GM18499 (cell line): ENCODE data around the gene CDH23.

Source experiments
- ATAC-seq: cut with Tn5 transposase; IDR thresholded peaks from one replicate; pipeline ENCODE4 v1.9.1; 2021; ENCODE audit warnings: moderate number of reproducible peaks; ENCODE audit not compliant: insufficient read depth, unreplicated experiment

CDH23 gene

DNA sequence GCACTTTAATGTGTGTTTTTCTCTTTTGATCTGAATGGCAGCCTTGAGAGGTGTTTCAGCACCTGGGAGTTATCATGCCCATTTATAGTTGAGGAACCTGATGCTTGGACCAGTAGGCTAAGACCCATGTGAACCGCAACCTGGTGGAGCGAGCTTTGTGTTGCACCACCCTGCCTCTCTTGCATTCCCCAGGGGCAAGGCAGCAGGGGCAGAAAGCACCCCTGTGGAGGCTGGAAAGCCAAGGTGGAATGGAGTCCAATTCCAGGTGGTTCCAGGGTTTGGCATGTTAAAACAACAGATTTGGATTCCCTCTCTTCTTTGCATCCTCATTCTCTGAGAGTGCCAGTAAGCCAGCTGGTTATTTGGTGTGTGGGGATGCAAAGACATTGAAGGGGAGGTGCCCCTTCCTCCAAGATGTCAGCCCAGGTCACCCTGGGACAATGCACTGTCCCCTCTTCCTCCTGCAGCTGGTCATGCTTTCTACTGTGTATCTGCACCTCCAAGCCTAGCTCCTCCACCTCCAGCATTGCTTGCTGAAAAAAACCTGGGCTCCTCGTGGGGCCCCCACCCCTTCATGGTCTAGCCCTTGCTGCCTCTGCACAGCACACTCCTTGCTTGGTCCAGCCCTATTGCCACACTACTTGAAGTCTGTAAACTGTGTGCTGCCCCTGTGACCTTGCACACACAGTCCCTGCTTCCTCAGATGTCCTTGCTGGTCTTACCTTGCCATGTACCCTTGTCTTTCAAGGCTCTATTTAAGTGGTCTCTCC lies 5.6 kb upstream of the CDH23 start:
- ATAC-seq = no peak

DNA sequence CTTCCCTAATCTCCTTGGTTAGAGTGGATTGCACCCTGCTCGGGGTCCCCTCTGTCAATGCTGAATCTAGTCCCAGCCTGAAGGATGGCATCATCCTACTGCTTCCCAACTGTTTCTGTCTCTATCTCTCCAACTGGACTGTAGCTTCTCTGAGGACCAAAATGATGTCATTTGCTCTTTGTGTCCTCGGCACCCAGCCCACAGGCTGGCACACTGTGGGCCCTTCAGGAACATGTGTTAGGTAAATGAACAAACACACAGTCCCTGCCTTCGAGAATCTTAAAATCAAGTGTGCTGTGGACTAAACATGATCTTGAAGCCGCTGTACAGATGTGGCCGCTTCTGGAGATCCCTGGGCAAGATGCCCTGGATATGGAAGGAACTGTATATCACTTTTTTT lies 5.0 kb upstream of the CDH23 start:
- ATAC-seq = no peak

DNA sequence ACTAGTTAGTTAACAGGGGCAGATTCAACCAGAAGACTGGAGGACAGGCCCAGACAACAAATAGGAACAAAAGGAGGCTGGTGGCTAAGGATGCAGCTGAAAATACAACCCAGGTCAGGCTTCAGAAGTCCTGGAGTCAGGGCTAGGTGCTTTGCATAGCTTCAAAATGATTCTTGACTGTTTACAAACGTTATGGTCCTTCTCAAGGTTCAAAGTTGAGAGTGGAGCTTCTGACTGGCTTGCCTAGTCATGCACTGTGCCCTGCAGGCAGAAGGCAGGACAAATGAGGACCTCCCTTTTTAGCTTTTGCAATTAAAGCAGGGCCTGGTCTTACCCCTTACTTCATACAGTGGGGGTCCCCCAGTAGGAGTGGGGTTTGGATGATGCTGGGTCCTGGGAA lies 4.4 kb upstream of the CDH23 start:
- ATAC-seq = no peak

DNA sequence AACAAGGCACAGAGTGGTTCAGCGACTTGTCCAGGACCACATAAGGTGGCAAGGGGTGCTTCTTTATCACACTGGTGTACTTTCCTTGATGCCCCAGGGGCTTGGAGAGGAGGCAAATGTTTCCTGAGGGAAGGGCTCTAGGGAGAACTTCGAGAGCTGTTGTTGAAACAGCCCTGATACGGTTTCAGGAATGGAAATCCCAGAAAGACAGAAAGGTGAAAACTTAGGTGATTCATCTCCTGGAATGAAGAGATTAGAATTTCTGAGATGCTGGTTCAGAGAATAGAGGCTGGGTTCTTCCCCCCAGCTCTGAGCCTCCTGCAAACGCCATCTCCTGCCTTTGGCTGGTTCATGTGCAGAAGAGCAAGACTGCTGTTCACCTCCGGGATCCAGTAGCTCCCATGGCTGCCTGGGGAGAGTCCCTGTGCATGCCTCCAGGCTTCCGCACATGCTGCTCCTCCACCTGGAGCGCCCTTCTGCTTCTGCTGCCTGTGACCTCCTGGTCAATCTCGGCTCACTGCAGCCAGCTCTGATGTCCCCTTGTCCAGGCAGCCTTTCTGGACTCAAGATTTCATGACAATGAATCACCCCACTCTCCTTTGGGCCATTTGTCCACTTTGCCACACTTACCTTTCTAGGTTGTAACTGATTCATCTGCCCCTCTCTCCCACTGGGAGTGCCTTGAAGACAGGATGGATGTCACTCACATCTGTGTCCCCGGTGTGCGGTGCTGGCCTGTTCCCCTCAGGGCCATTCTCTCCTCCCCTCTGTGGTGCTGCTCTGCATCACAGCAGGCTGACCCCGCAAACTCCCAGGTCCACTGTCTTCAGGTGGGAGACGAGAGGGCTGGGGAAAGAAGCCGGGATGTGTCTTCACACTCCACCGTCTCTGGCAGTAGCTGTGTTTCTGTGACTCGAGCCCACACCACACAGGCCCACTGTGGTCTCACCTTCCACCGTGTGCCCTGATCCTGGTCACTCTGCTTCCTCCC lies 3.6 kb upstream of the CDH23 start:
- ATAC-seq = no peak

DNA sequence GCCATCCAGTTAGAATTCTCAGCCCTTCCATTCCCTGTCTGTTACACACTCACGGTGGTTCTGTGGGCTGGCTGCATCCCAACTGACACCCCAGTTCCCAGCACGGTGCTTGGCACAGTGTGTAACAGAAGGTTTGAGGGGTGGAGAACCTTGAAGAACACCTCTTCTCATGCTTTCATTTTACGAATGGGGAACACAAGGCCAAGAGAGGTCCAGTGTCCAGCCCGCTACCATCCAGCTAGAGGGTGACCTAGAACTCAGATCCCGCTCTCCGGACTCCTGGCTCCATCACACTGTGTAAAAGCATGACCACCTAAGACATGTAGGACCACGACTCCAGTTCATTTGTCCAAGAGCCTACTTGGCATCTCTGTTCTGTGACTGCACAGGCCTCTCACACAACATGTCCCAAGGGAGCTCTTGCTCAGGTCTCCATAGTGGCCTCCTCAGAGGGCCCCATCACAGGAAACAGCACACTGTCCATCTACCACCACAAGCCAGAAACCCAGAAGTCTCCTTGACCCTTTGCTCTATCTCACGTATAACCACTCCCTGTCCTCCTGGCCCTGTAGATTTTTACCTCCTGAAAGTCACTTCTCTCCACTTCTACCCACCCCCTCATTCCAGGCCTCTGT lies 2.8 kb upstream of the CDH23 start:
- no peak for ATAC-seq

DNA sequence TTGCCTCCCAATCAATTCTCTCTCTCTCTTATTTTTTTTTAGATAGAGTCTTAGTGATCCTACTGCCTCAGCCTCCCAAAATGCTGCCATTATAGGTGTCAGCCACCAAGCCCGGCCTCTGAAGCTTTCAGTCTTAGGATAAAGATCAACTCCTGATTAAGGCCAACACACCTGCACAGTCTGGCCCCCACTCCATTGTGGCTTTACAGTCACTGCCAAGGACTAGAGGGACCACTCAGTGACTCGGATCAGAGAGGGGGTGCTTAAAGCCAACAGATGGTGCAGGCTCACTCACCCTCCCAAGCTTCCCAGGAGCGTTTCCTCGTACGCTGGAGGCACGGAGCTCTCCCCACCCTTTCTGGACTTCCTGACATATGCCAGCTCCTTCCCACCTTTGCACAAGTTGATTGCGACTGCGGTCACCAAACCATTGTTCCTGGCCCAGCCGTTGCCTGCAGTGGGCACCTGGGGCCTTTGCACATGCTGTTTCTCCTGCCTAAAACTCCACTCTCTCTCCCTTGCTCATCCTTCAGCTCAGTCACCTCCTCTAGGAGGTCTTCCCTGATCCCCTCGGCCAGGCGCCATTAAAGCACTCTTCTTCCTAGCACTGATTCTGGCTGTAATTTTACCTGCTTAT lies 1.7 kb upstream of the CDH23 start:
- no peak for ATAC-seq

DNA sequence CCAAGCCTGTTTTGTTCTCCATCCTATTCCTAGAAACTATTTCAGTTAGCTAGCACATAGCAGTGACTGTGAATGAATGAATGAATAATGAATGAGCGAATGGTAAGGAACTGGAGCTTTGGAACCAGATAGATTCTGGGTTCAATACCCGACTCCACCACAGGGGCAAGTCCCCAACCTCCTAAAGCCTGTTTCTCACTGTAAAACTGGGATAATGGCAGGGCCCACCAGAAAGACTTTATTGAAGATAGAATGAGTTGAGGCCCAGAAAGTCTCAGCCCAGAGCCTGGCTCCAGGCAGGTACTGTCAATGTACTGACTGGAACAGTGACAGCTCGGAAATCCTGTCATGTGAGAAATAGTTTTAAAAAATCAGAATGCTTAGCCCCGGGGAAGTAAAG lies 1.1 kb upstream of the CDH23 start:
- ATAC-seq = no peak

DNA sequence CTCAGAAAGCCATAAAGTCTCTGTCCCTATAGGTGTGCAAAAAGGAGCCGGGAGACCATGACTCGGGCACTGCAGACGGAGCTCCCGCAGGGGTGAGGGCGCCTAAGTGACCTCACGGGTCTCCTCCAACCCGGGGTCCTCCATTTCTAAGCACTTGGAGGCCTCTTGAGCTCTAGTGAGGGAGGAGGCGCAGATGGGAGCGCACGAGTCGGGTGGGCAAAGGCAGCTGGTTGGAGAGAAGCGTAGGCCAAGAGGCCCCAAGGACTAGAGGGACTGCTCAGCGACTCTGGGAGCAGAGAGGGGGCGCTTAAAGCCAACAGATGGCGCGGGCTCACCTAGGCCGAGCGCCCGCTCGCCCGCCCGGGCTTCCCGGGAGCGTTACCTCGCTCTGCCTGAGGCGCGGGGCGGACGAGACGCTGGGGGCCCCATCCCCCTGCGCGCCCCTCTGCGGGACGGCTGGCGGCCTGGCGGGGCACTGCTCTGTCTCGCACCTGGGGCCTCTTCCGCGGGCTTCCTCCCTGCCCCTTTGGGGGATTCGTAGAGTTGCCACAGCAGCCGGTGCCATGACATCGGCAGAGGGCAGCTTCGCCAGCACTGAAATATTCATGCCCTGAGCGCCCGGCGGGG lies 523 bp upstream of the CDH23 start:
- no peak for ATAC-seq

DNA sequence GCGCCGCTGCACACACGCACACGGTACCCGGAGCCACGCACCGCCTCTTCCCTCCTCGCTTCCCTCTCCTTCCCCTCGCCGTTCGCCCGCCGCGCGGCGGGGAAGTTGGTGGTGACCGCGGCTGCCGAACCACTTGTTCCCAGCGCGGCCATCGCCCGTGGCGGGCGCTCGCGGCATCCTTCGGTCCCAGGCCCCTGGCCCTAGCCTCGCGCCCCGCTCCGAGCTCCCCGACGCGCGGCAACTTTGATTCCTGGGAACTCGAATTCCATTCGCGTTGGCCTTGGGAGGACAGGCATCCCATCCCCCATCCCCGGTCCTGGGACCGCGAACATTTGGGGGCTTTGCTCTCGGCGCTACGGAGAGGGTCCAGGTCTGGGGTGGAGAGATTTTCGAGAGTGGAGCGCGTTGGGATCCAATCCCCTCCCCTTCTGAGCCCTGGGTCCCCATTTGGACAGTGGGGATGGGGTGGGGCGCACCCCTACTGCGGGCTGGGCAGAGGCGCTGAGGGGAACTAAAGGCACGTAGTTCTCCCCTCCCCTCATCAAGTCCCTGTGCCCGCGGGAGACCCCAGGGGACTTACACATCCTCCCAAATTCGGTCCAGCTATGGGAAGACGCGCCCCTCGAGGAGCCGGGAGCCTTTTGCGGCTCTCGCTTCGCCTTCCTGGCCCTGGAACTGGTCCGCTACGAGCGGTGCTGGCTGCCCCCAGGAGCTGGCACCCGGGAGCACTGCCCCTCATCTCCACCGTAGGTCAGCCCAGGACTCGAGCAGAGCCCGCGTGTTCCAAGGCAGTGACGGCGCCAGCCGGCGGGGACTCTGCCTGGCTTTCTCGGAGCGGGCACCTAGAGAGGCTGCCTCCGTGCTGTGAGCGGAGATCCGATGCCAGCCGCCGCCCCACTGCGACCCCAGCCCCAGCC lies 834 bp downstream of the CDH23 start:
- no peak for ATAC-seq

DNA sequence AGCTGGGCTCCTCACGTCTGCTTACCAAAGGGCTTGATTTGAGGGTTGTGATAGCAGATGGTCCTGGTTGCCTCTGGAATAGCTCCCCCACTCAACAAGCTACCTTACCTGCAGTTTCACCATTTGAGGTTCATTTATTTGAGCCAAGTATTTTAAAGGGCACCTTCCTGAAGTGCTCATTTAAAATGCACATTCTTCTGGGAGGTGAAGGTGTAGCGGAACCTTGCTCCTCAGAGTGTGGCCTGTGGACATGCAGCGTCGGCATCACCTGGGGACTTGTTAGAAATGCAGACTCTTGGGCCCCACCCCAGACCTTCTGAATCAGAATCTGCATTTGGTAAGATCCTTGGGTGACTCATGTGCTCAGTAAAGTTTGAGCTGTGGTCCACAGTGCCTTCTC lies 2.3 kb downstream of the CDH23 start:
- ATAC-seq = no peak

DNA sequence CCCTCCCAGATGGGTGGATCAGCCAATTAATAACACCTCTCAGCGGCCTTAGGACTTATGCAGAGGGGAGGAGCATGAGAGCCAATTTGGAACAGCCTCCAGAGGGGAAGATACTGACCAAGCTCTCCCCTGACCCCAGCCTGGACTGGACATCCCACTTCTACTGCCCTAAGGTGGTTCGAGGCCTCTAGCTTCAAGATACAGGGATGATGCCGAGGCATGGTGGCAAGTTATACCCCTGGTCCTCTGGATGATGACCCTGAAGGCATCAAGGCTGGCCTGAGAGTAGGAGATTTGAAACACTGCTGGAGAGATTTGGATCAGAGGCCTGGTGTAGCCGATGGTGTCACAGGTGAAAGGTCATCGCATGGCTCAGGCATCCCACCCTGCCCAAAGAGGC lies 3.2 kb downstream of the CDH23 start:
- no peak for ATAC-seq

DNA sequence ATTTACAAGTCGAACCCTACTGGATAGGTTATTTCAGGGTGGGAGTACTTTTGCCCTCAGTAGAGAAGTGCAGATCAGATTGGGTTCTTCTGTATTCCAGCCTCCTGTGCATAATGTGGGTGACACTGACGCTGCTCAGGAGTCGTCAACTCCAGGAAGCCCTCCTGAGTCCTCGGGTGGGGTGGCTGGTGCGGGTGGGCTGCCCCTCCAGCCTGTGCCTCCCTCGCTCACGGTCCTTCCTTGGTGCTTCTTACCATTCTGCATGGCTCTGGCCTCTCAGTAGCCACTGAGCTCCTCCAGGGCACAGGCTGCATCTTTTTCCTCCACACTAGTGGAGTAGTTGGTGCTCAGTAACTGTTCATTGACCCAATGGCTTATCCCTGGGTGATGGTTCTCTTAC lies 4.3 kb downstream of the CDH23 start:
- ATAC-seq = no peak

DNA sequence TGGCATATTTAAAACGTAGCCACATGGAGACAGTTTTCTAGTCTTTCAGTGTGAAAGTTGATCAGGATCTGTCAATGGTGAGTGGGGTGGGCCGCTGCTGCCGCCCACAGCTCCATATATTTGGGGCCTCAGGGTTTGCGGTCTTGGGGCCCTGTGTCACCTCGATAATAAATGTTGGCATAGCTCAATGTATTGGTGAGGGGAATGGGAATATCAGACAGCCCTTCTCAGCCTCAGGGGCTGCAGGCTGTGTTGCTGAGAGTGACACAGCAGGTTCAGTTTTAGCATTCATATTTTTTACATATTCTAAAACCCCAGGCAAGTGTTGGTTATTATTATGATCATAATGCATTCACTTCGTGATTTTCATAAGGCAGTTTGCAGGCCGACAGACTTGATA lies 5.3 kb downstream of the CDH23 start:
- ATAC-seq = no peak

DNA sequence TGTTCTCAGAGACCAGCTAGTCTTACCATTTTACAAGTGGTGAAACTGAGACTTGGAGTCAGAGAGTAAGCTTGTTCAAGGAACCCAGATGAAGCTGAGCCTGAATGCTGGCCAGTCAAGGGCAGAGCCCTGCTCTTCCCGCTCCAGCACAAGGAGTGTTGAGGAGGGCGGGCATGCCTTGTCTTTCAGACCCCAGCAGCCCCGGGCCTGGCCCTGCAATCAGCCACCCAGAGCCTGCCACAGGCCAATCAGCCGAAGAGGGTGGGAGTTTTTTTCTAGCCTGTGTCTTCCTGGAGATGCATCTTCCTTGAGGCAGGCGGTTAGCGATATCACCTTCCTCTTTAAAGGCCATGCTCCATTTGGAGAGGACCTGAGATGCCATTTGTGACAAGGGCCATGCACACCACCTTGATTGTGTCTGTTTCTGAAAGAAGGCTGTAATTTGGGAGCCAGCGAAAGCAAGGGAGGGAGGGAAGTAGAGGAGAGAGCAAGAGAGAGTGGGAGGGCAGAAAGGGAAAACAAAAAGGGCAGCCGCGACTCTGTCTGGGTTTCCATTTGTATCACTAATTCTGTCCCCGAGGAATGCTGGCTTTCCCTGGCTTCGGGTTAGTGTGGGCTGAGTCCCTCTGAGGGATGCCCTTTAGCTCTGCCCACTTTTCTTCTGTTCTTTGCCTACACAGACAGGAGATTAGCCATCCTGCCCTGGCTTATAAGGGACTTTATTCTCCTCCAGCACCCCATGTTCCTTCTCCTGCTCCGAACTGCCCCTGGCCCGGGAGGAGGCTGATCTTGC lies 8.0 kb downstream of the CDH23 start:
- ATAC-seq = no peak

DNA sequence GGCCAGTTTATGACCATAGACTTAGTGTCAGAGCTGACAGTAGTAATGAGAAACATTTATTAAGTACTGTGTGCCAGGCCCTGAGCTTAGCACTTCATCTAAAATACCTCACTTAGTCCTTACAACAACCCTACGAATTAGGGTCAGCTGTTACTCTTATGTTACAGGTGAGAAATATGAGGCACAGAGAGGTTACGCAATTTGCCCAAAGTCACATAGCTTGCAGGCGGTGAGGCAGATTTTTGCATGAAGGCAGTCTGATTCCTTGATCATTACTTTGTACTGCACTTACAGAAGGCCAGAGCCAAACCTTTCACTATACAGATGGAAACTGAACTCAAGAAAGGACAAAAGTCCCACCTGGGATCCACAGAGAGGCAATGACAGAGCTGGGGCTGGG lies 10.2 kb downstream of the CDH23 start:
- ATAC-seq = no peak

DNA sequence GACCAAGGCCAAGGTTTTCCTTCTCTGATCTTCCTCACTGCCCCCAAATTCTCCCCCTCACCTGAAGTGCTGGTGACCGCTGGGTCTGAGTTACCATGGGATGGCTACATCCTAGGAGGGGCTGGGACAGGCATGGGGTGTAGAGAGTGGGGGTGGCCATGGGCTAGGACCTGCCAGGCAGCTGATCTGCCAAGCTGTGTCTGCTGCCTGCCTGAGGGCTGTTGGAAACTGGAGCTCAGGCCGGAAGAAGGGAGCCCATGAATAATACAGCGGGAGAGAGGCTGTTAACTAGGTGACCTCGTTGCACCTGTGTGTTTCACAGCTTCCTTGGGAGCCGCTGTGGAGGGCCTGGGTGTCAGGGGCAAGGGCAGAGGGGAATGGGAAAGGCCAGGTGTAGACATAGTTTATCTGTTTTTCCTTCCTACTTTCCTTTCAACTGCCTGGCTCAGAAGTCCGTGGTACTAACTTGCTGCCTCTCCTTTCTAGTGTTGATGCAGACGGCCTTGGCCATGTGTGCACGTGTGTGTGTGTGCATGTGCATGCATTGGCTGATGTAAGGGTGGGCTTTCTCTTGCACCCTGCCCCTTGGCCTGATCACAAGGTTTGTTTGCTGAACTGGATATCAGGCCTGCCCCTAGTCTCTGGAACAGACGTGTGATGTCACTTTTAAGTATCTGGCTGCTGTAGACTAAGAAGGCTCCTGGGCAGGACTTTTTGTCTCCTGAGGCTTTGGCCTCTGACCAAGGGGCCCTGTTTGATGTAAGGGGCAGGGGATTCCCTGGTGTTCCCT lies 11.9 kb downstream of the CDH23 start:
- ATAC-seq = no peak

DNA sequence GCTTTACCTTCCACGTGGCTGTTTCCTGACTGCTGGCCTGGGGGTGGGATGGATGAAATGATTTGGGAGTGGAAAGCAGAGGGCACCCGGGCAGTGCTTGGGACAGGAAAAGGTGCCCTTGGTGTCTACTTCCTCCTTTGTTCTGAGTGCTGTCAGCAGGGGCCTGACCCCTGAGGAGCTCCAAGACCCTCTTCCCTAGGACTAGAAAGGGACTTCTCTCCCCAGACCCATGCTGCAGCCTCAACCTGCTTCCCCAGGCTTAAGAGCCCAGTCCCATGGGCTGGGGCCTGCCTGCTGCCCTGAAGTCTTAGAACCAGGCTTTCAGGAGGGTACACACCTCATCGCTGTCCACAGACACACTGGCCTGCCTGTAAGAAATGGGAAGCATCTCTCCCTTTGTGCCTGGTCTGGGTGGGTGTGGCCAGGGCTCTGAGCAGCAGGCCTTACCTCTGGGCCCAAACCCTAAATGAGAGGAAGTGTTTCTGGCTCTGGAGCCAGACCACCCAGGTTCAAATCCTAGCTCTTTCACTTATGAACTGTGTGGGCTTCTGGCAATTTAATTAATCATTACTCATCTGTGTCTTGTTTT lies 12.9 kb downstream of the CDH23 start:
- ATAC-seq = no peak
